H9 (cell line): ENCODE results near the gene DTYMK. TPM values are rescaled to one million over a fixed set of nuclear protein-coding genes. Genes with fewer than 3 reads are reported as not detected.

ENCODE experiments used
- DNase-seq: peaks from one replicate; pipeline ENCODE4 v3.0.0-alpha.2; 2017
- H2AFZ ChIP-seq: one replicate; pipeline ENCODE4 v1.6.1; 2013; ENCODE audit warnings: mild to moderate bottlenecking, low read length, control low read depth, moderate library complexity
- H2AK5ac ChIP-seq: 2 replicates; pipeline ENCODE4 v1.6.1; 2013; ENCODE audit warnings: low read length, control low read depth, mixed read lengths; ENCODE audit not compliant: insufficient read length
- H2BK120ac ChIP-seq: one replicate; pipeline ENCODE4 v1.6.1; 2013; ENCODE audit warnings: low read depth, mild to moderate bottlenecking, low read length, control low read depth, inconsistent platforms; ENCODE audit not compliant: poor library complexity, severe bottlenecking
- H2BK12ac ChIP-seq: 2 replicates; pipeline ENCODE4 v1.6.1; 2013; ENCODE audit warnings: low read length, control low read depth, mixed read lengths, low read depth; ENCODE audit not compliant: insufficient read length
- H2BK15ac ChIP-seq: 2 replicates; pipeline ENCODE4 v1.6.1; 2013; ENCODE audit warnings: low read depth, low read length, control low read depth
- H2BK20ac ChIP-seq: one replicate; pipeline ENCODE4 v1.6.1; 2013; ENCODE audit warnings: low read depth, mild to moderate bottlenecking, low read length, control low read depth, inconsistent platforms; ENCODE audit not compliant: poor library complexity, severe bottlenecking
- H2BK5ac ChIP-seq: 2 replicates; pipeline ENCODE4 v1.6.1; 2013; ENCODE audit warnings: low read length, control low read depth, mixed read lengths; ENCODE audit not compliant: insufficient read length
- H3K14ac ChIP-seq: 2 replicates; pipeline ENCODE4 v1.6.1; 2013; ENCODE audit warnings: low read length, control low read depth; ENCODE audit not compliant: insufficient read depth
- H3K18ac ChIP-seq: 2 replicates; pipeline ENCODE4 v1.6.1; 2013; ENCODE audit warnings: low read depth, mild to moderate bottlenecking, mixed read lengths, low read length, control low read depth; ENCODE audit not compliant: insufficient read length
- H3K23ac ChIP-seq: 2 replicates; pipeline ENCODE4 v1.6.1; 2013; ENCODE audit warnings: low read length, control low read depth, mixed read lengths, low read depth; ENCODE audit not compliant: insufficient read length
- H3K23me2 ChIP-seq: 2 replicates; pipeline ENCODE4 v1.6.1; 2013; ENCODE audit warnings: low read depth, mild to moderate bottlenecking, mixed read lengths, low read length, control low read depth; ENCODE audit not compliant: insufficient read length, poor library complexity, severe bottlenecking
- H3K27ac ChIP-seq: 2 replicates; pipeline ENCODE4 v1.5.1; 2013; ENCODE audit warnings: low read length, control low read depth, mixed read lengths, low read depth; ENCODE audit not compliant: insufficient read length
- H3K27me3 ChIP-seq: 2 replicates; pipeline ENCODE4 v1.6.1; 2013; ENCODE audit warnings: low read length, control low read depth, inconsistent platforms; ENCODE audit not compliant: insufficient read depth
- H3K4ac ChIP-seq: 2 replicates; pipeline ENCODE4 v1.6.1; 2013; ENCODE audit warnings: low read depth, mild to moderate bottlenecking, control low read depth, inconsistent platforms, low read length, moderate library complexity
- H3K4me1 ChIP-seq: 2 replicates; pipeline ENCODE4 v1.6.1; 2013; ENCODE audit warnings: low read length, control low read depth, inconsistent platforms; ENCODE audit not compliant: insufficient read depth
- H3K4me2 ChIP-seq: 2 replicates; pipeline ENCODE4 v1.6.1; 2013; ENCODE audit warnings: low read length, control low read depth, mixed read lengths; ENCODE audit not compliant: insufficient read length, insufficient read depth
- H3K56ac ChIP-seq: 2 replicates; pipeline ENCODE4 v1.6.1; 2013; ENCODE audit warnings: low read depth, mild to moderate bottlenecking, mixed read lengths, low read length, control low read depth; ENCODE audit not compliant: insufficient read length
- H3K79me1 ChIP-seq: 2 replicates; pipeline ENCODE4 v1.6.1; 2013; ENCODE audit warnings: low read depth, mild to moderate bottlenecking, moderate library complexity, low read length, control low read depth, inconsistent platforms; ENCODE audit not compliant: insufficient read depth, poor library complexity, severe bottlenecking
- H3K79me2 ChIP-seq: 2 replicates; pipeline ENCODE4 v1.6.1; 2013; ENCODE audit warnings: low read length, control low read depth, inconsistent platforms; ENCODE audit not compliant: insufficient read depth
- H3K9ac ChIP-seq: 2 replicates; pipeline ENCODE4 v1.6.1; 2013; ENCODE audit warnings: low read length, control low read depth, mixed read lengths; ENCODE audit not compliant: insufficient read length; ENCODE audit errors: extremely low read depth
- H3K9me3 ChIP-seq: one replicate; pipeline ENCODE4 v1.6.1; 2013; ENCODE audit warnings: low read depth, low read length, inconsistent platforms; ENCODE audit not compliant: control insufficient read depth
- H3T11ph ChIP-seq: one replicate; pipeline ENCODE4 v1.6.1; 2013; ENCODE audit warnings: mild to moderate bottlenecking, low read length, control low read depth, inconsistent platforms
- H4K20me1 ChIP-seq: one replicate; pipeline ENCODE4 v1.6.1; 2013; ENCODE audit not compliant: control insufficient read depth, insufficient read length, insufficient read depth
- H4K5ac ChIP-seq: 2 replicates; pipeline ENCODE4 v1.6.1; 2013; ENCODE audit warnings: low read depth, mild to moderate bottlenecking, mixed read lengths, low read length, control low read depth; ENCODE audit not compliant: insufficient read length
- H4K8ac ChIP-seq: replicated peaks from 2 replicates; pipeline ENCODE4 v1.6.1; 2013; ENCODE audit warnings: low read length, control low read depth, mixed read lengths, low read depth; ENCODE audit not compliant: insufficient read length
- H4K91ac ChIP-seq: 2 replicates; pipeline ENCODE4 v1.6.1; 2013; ENCODE audit warnings: low read depth, mild to moderate bottlenecking, moderate library complexity, mixed read lengths, low read length, control low read depth; ENCODE audit not compliant: insufficient read length
- H3K27ac Mint-ChIP-seq, 3 experiments: 2 replicates in 2 of 3; 3 replicates in 1 of 3; pipeline ENCODE4 v1.8.0; 2020 to 2021; ENCODE audit warnings: mixed read lengths in 3 of 3, mild to moderate bottlenecking in 1 of 3, moderate library complexity in 1 of 3
- H3K27me3 Mint-ChIP-seq: 2 replicates; pipeline ENCODE4 v1.8.0; 2021; ENCODE audit warnings: low read depth, mild to moderate bottlenecking, moderate library complexity, mixed read lengths
- H3K36me3 Mint-ChIP-seq, 3 experiments: 2 replicates in 2 of 3; 3 replicates in 1 of 3; pipeline ENCODE4 v1.8.0; 2020 to 2021; ENCODE audit warnings: low read depth in 3 of 3, mixed read lengths in 3 of 3; ENCODE audit not compliant: insufficient read depth in 1 of 3
- H3K4me1 Mint-ChIP-seq, 2 experiments: 2 replicates each; pipeline ENCODE4 v1.8.0; 2020; ENCODE audit warnings: mixed read lengths in 2 of 2
- H3K4me3 Mint-ChIP-seq, 2 experiments: 2 replicates in 1 of 2; 3 replicates in 1 of 2; pipeline ENCODE4 v1.8.0; 2020 to 2021; ENCODE audit warnings: mild to moderate bottlenecking in 2 of 2, mixed read lengths in 2 of 2, moderate library complexity in 1 of 2
- H3K9me3 Mint-ChIP-seq, 2 experiments: 2 replicates in 1 of 2; 3 replicates in 1 of 2; pipeline ENCODE4 v1.8.0; 2020; ENCODE audit warnings: mild to moderate bottlenecking in 2 of 2, mixed read lengths in 2 of 2, moderate library complexity in 1 of 2
- WGBS: extraction: QIAGEN DNeasy Blood & Tissue Kit; methylation state at CpG from one replicate; pipeline ENCODE4 v1.1.7; 2013; ENCODE audit warnings: missing lambda C conversion rate, low lambda C conversion rate, mixed read lengths; ENCODE audit not compliant: insufficient read length; ENCODE audit errors: extremely low coverage; 5-methylcytosine and 5-hydroxymethylcytosine counted together
- total RNA-seq: library from RNA; stranded (reverse); gene quantifications from 2 replicates; pipeline ENCODE4 v1.2.1, GENCODE V29; 2021
- TF ChIP-seq, protein P1 (sequence below): fragments of 200-600 bp; sonication (generic); conservative IDR thresholded peaks from 3 replicates; pipeline ENCODE4 v1.8.0; 2021; ENCODE audit warnings: antibody characterized with exemption, mild to moderate bottlenecking

Gene DTYMK
- total RNA-seq, 1 experiment from 2014 or later = 76.0 TPM

DNA sequence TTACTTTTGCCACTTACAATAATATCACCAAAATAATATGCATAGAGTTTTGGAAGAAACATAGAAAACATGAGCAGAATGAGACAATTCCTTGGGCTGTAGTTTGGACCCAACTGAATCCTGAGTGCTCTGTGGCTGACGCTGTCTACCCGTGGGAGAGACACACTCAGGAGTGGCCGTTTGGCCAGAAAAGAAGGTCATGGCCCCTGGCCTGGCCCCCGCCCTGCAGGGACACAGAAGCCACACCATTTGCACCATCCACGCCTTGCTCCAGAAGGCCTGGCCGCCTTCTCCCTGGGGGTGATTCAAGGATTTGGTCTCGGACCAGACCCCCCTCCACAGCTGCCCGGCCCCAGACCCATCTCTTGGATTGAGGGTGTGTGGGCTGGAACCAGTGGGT is 41.4 kb upstream of the DTYMK start:
- DNase-seq = no peak
- Histone ChIP-seq H2BK5ac (no peak overlapping the region), H3K23ac (no peak overlapping the region), H2AK5ac (no peak overlapping the region), H3K9ac (no peak overlapping the region), H3K23me2 (no peaks in the 10 kb centered on the region), H3K27ac (no peak overlapping the region), H3K4me2 (no peak overlapping the region), H2BK12ac (no peak overlapping the region), H2BK120ac (no peak overlapping the region), H3K9me3 (peaks cover 4% of the 10 kb centered on the region), H3K79me2 (no peaks in the 10 kb centered on the region), H3K14ac (no peak overlapping the region), H4K5ac (no peak overlapping the region), H2BK15ac (no peak overlapping the region), H3K79me1 (no peaks in the 10 kb centered on the region), H4K91ac (no peak overlapping the region), H4K20me1 (peaks cover 7% of the 10 kb centered on the region), H3K56ac (no peak overlapping the region), H3K18ac (no peak overlapping the region), H2BK20ac (no peak overlapping the region), H2AFZ (no peak overlapping the region), H4K8ac (no peak overlapping the region), H3K4me1 (no peaks in the 10 kb centered on the region), H3K27me3 (no peaks in the 10 kb centered on the region), H3T11ph (no peak overlapping the region), H3K4ac (no peak overlapping the region)
- Mint-ChIP-seq H3K4me3 (no peak overlapping the region), H3K9me3 (peaks cover 5 to 9% of the 10 kb centered on the region in 2 experiments; a peak in 4 of 5 replicates), H3K27me3 (peaks cover 11% of the 10 kb centered on the region), H3K36me3 (peaks cover 15 to 47% (median 33%) of the 10 kb centered on the region in 3 experiments), H3K27ac (no peak overlapping the region), H3K4me1 (0 out of 4 replicates have a peak, but pooled peaks cover 2 to 5% of the 10 kb centered on the region in 2 experiments)
- WGBS = no CpG with 5 or more reads among the region's 8 CpGs
- TF ChIP-seq, protein P1, sequence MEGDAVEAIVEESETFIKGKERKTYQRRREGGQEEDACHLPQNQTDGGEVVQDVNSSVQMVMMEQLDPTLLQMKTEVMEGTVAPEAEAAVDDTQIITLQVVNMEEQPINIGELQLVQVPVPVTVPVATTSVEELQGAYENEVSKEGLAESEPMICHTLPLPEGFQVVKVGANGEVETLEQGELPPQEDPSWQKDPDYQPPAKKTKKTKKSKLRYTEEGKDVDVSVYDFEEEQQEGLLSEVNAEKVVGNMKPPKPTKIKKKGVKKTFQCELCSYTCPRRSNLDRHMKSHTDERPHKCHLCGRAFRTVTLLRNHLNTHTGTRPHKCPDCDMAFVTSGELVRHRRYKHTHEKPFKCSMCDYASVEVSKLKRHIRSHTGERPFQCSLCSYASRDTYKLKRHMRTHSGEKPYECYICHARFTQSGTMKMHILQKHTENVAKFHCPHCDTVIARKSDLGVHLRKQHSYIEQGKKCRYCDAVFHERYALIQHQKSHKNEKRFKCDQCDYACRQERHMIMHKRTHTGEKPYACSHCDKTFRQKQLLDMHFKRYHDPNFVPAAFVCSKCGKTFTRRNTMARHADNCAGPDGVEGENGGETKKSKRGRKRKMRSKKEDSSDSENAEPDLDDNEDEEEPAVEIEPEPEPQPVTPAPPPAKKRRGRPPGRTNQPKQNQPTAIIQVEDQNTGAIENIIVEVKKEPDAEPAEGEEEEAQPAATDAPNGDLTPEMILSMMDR = no peak
